ENCODE measurements around the gene SLC6A17.

SLC6A17 gene

DNA sequence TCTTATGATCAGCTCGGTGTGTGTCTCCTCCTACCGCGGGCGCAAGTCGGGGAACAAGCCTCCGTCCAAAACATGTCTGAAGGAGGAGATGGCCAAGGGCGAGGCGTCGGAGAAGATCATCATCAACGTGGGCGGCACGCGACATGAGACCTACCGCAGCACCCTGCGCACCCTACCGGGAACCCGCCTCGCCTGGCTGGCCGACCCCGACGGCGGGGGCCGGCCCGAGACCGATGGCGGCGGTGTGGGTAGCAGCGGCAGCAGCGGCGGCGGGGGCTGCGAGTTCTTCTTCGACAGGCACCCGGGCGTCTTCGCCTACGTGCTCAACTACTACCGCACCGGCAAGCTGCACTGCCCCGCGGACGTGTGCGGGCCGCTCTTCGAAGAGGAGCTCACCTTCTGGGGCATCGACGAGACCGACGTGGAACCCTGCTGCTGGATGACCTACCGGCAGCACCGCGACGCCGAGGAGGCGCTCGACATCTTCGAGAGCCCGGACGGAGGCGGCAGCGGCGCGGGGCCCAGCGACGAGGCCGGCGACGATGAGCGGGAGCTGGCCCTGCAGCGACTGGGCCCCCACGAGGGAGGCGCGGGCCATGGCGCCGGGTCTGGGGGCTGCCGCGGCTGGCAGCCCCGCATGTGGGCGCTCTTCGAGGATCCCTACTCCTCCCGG lies 61.3 kb downstream of the SLC6A17 start:
- H3K79me2 ChIP-seq (ENCODE audit: low read length), result no peaks in the 10 kb centered on the region
- H3K4me1 ChIP-seq (ENCODE audit: low read length), result peaks cover 15% of the 10 kb centered on the region
- no peaks in the 10 kb centered on the region for H4K20me1 ChIP-seq (ENCODE audit: insufficient read depth, low read length)
- H3K27ac ChIP-seq (ENCODE audit: low read length), result no peak overlapping the region
- H2AFZ ChIP-seq (ENCODE audit: low read depth, low read length), result no peak overlapping the region
- peak overlapping the region; percentile 74; the same call in 1 of the 2 replicates for H3K9ac ChIP-seq (ENCODE audit: low read length)
- H3K36me3 ChIP-seq (replicated peaks; ENCODE audit: low read depth, low read length), result no peaks in the 10 kb centered on the region
- H3K9me3 ChIP-seq (ENCODE audit: insufficient read depth, low read length), result no peaks in the 10 kb centered on the region
- peak overlapping the region; percentile 84 for H3K4me3 ChIP-seq (ENCODE audit: low read length)
- TF ChIP-seq EZH2phosphoT487 (IDR thresholded peaks at IDR 0.05; ENCODE audit: low read depth), result no peak
- TF ChIP-seq, protein P1, sequence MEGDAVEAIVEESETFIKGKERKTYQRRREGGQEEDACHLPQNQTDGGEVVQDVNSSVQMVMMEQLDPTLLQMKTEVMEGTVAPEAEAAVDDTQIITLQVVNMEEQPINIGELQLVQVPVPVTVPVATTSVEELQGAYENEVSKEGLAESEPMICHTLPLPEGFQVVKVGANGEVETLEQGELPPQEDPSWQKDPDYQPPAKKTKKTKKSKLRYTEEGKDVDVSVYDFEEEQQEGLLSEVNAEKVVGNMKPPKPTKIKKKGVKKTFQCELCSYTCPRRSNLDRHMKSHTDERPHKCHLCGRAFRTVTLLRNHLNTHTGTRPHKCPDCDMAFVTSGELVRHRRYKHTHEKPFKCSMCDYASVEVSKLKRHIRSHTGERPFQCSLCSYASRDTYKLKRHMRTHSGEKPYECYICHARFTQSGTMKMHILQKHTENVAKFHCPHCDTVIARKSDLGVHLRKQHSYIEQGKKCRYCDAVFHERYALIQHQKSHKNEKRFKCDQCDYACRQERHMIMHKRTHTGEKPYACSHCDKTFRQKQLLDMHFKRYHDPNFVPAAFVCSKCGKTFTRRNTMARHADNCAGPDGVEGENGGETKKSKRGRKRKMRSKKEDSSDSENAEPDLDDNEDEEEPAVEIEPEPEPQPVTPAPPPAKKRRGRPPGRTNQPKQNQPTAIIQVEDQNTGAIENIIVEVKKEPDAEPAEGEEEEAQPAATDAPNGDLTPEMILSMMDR (IDR thresholded peaks at IDR 0.05; ENCODE audit: low read depth, low read length), result no peak
- H3K27me3 ChIP-seq (ENCODE audit: low read depth, low read length), result no peaks in the 10 kb centered on the region
- peak overlapping the region; percentile 73 for H3K4me2 ChIP-seq (ENCODE audit: low read length)

DNA sequence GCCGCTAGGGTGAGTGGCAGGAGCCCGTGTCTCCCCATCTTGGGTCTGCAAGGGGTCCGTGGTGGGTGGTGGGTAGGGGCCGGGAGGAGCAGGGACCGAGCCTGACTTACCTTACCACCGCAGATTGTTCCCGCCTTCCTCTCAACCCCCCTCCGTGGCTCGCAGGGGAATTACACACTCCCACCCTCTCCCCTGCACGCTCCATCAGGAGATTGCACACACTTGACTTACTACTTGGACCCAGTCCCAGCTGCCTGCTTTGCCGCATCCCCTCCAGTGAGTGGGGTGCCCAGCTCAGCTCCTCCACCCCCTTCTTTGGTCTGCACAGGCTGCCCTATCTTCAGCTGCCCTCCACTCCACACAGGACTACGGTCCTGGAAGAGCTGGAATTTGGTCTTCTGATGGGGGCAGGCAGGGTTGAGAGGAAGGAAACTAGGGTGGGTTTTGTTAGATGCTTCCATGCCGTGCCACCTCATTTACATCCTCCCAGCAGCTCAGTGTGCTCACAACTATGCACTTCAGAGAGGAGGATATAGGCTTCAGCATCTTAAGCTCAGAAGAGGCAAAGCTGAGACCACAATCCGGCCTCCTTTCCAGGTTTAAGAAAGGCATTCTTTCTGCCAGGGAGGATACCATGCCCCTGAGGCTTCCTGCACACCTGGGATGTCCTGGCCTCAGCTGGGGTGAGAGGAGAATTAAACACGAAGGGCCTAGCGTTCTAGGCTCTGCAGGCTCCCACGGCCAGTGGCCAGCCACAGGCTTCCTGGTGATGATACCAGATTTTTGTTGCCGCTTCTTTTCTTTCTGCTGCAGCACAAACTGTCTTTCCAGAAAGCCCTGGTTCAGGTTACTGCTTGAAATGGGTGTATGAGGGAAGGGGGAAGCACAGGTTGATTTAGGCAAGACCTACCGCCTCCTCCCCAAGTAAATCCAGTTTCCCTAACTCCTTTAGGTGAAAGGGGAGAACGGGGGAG lies 62.2 kb downstream of the SLC6A17 start:
- H3K4me2 ChIP-seq (ENCODE audit: low read length), result no peak overlapping the region
- H3K9ac ChIP-seq (ENCODE audit: low read length), result no peak overlapping the region
- H3K79me2 ChIP-seq (ENCODE audit: low read length), result no peaks in the 10 kb centered on the region
- TF ChIP-seq, protein P1 (IDR thresholded peaks at IDR 0.05; ENCODE audit: low read depth, low read length), result no peak
- TF ChIP-seq EZH2phosphoT487 (IDR thresholded peaks at IDR 0.05; ENCODE audit: low read depth), result no peak
- no peak overlapping the region for H3K4me3 ChIP-seq (ENCODE audit: low read length)
- no peak overlapping the region for H2AFZ ChIP-seq (ENCODE audit: low read depth, low read length)
- H3K27me3 ChIP-seq (ENCODE audit: low read depth, low read length), result no peaks in the 10 kb centered on the region
- no peaks in the 10 kb centered on the region for H3K36me3 ChIP-seq (replicated peaks; ENCODE audit: low read depth, low read length)
- peaks cover 24% of the 10 kb centered on the region for H3K4me1 ChIP-seq (ENCODE audit: low read length)
- no peak overlapping the region for H3K27ac ChIP-seq (ENCODE audit: low read length)
- no peaks in the 10 kb centered on the region for H4K20me1 ChIP-seq (ENCODE audit: insufficient read depth, low read length)
- no peaks in the 10 kb centered on the region for H3K9me3 ChIP-seq (ENCODE audit: insufficient read depth, low read length)

DNA sequence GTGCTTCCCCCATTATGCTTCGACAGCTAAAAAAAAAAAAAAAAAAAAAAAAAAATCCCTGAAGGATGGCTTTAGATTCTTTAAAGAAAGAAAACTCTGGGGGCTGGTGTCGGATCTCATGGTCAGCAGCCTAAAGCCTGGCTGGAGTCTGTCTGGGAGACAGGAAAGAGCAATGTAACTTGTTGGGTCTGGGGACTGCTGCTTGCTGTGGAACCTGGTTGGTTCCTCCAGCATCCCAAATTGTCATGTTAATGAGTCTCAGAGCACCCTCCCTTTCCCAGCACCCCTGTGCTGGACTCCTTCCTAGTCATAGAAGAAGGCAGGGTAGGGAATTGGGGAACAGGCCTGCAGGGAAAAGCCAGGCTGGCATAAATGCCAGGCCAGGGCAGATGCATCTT lies 62.8 kb downstream of the SLC6A17 start:
- TF ChIP-seq EZH2phosphoT487 (IDR thresholded peaks at IDR 0.05; ENCODE audit: low read depth), result no peak
- TF ChIP-seq, protein P1 (IDR thresholded peaks at IDR 0.05; ENCODE audit: low read depth, low read length), result no peak
- H3K9ac ChIP-seq (ENCODE audit: low read length), result no peak overlapping the region
- H3K79me2 ChIP-seq (ENCODE audit: low read length), result no peaks in the 10 kb centered on the region
- H3K36me3 ChIP-seq (replicated peaks; ENCODE audit: low read depth, low read length), result no peaks in the 10 kb centered on the region
- H3K4me2 ChIP-seq (ENCODE audit: low read length), result no peak overlapping the region
- no peaks in the 10 kb centered on the region for H4K20me1 ChIP-seq (ENCODE audit: insufficient read depth, low read length)
- H3K9me3 ChIP-seq (ENCODE audit: insufficient read depth, low read length), result no peaks in the 10 kb centered on the region
- H3K27me3 ChIP-seq (ENCODE audit: low read depth, low read length), result no peaks in the 10 kb centered on the region
- no peak overlapping the region for H2AFZ ChIP-seq (ENCODE audit: low read depth, low read length)
- no peak overlapping the region for H3K27ac ChIP-seq (ENCODE audit: low read length)
- H3K4me1 ChIP-seq (ENCODE audit: low read length), result peaks cover 29% of the 10 kb centered on the region
- no peak overlapping the region for H3K4me3 ChIP-seq (ENCODE audit: low read length)
